Psoas muscle (tissue), 8 donors: ENCODE data around the gene KRTCAP3. TPM values are rescaled to one million over a fixed set of nuclear protein-coding genes. Genes with fewer than 3 reads are reported as not detected.
A peak's percentile ranks its signal among the peaks of the same experiment; 100 is the strongest.

Source experiments
- ATAC-seq, 4 donors: fragments of 200-7000 bp; cut with Tn5 transposase; one replicate each; pipeline ENCODE4 v1.9.1; 2020; ENCODE audit warnings: moderate library complexity in 3 of 4, mild to moderate bottlenecking in 2 of 4
- DNase-seq, 2 donors: peaks; one replicate each; pipeline ENCODE4 v3.0.0-alpha.2; 2020
- H3K27ac ChIP-seq: fragments of 200-600 bp; one replicate; pipeline ENCODE4 v1.8.0; 2022
- H3K27me3 ChIP-seq, 3 donors: fragments of 200-600 bp in 1 of 3; one replicate each; pipeline versions ENCODE4 v1.6.1 to v1.8.0; 2013 to 2022; ENCODE audit warnings: low read length in 2 of 3, mild to moderate bottlenecking in 2 of 3, moderate library complexity in 1 of 3; ENCODE audit not compliant: insufficient read depth in 3 of 3
- H3K36me3 ChIP-seq, 2 donors: fragments of 200-600 bp in 1 of 2; one replicate each; pipeline versions ENCODE4 v1.6.1 to v1.8.0; 2013 to 2022; ENCODE audit warnings: low read depth in 1 of 2, mild to moderate bottlenecking in 1 of 2, moderate library complexity in 1 of 2; ENCODE audit not compliant: insufficient read depth in 1 of 2
- H3K4me1 ChIP-seq: fragments of 200-600 bp; one replicate; pipeline ENCODE4 v1.8.0; 2022
- H3K4me3 ChIP-seq: fragments of 200-600 bp; one replicate; pipeline ENCODE4 v1.8.0; 2022; ENCODE audit warnings: mild to moderate bottlenecking
- H3K9me3 ChIP-seq: fragments of 200-600 bp; one replicate; pipeline ENCODE4 v1.8.0; 2022
- CTCF ChIP-seq: fragments of 200-600 bp; IDR thresholded peaks from one replicate; pipeline ENCODE4 v1.8.0; 2022; ENCODE audit warnings: antibody characterized with exemption
- WGBS, 3 donors: extraction: QIAGEN DNeasy Blood & Tissue Kit; methylation state at CpG; one replicate each; pipeline versions ENCODE4 v1.1.6 to v1.1.7; 2013; 5-methylcytosine and 5-hydroxymethylcytosine counted together
- intact Hi-C, 2 donors: fragments of 100-400 bp; cut with DNase I; formaldehyde crosslinking; loops; one replicate each; pipeline versions ENCODE4 v1.11.0 to v1.14.2; 2022
- long read RNA-seq, 2 donors: library from polyadenylated mRNA; unstranded; transcript quantifications; one replicate each; pipeline ENCODE4 v2.0.0, GENCODE V29; 2021
- polyA plus RNA-seq, 3 donors: library from polyadenylated mRNA; stranded (reverse); fragments of 200-250 nt; gene quantifications; one replicate each; pipeline ENCODE4 v1.2.3, GENCODE V29; 2013
- total RNA-seq, 4 donors: library from RNA; stranded (reverse); fragmentation: NEBNext Ultra II Directional in 2 of 4; extraction: Animal tissue kit (Norgen Biotek cat#: 25700) in 2 of 4; gene quantifications; one replicate each; pipeline versions ENCODE4 v1.2.1 to v1.2.4, GENCODE V29; 2021 to 2023
- donor health status: healthy with polysubstance abuse.
- donor health status: DM: no; HTN: no; CAD: no; lungs with moderate emphysema.
- donor health status: Bipolar disorder and iron deficiency.
- donor health status: healthy.
- donor health status: DM: yes; HTN: yes; CAD: no.
- donor health status: DM: no; HTN: no; CAD: no.
- donor health status: DM: no; HTN: no; CAD: no.
- donor health status: DM: yes; HTN: yes; CAD: no.

KRTCAP3 gene
- total RNA-seq (1 to 10 TPM in 3 of 4 donors, not detected in 1; 1.5 to 2.2 (median 1.7) TPM), polyA plus RNA-seq (1 to 10 TPM in 1 of 3 donors, under 1 TPM in 2; 0.26 to 1.7 (median 0.39) TPM)
- long read RNA-seq, donor 1, result 0 reads
- long read RNA-seq, donor 2, partial matches to known transcripts, result 1 of 2 reads
- long read RNA-seq, donor 2, other reads (novel, unspliced or antisense), result 1 of 2 reads

- H3K27me3 ChIP-seq, result no peaks in the 10 kb centered on the region
- TF ChIP-seq CTCF, result no peak
- peak within 1 kb of the TSS; percentile 11 for H3K4me3 ChIP-seq
- H3K27ac ChIP-seq, result peak within 1 kb of the TSS; percentile 77
- ATAC-seq (peak; percentile 47 to 69 (median 54)), DNase-seq (peak; percentile 21 to 57)
- no peaks in the 10 kb centered on the region for H3K9me3 ChIP-seq
- peaks cover 8 to 78% of the 10 kb centered on the region in 2 donors for H3K36me3 ChIP-seq
- intact Hi-C loops, result no loop called here
- 31 to 42% (median 38%) methylated on average over 65 to 80 of the region's 80 CpGs for WGBS, 3 donors
- peaks cover 15% of the 10 kb centered on the region for H3K4me1 ChIP-seq
Observed at GRCh38 chr2:27441958-27442919, at the start of gene KRTCAP3. Gene KRTCAP3 (plus strand): TSS chr2:27442381. CDS start chr2:27442413, 32 bp downstream.

GRCh38 chr2:27393225-27393624 is 49.0 kb upstream of the KRTCAP3 start:
- intact Hi-C loops, result no loop called here
- H3K27ac ChIP-seq, result no peak overlapping the region
- no peaks in the 10 kb centered on the region for H3K27me3 ChIP-seq
- TF ChIP-seq CTCF, result no peak
- no peaks in the 10 kb centered on the region for H3K4me1 ChIP-seq
- ATAC-seq (no peak), DNase-seq (no peak)
- no peak overlapping the region for H3K4me3 ChIP-seq
- H3K9me3 ChIP-seq, result no peaks in the 10 kb centered on the region
- H3K36me3 ChIP-seq, result peaks cover 3 to 9% of the 10 kb centered on the region in 2 donors
- 97 to 98% (median 98%) methylated on average over 33 of the region's 33 CpGs for WGBS, 3 donors

GRCh38 chr2:27398962-27399361 is 43.2 kb upstream of the KRTCAP3 start:
- ATAC-seq (no peak), DNase-seq (no peak)
- 86 to 93% (median 91%) methylated on average over 5 of the region's 5 CpGs for WGBS, 3 donors
- Histone ChIP-seq H3K27me3 (no peaks in the 10 kb centered on the region), H3K9me3 (no peaks in the 10 kb centered on the region), H3K4me3 (no peak overlapping the region), H3K36me3 (no peaks in the 10 kb centered on the region), H3K27ac (no peak overlapping the region), H3K4me1 (no peaks in the 10 kb centered on the region)
- TF ChIP-seq CTCF, result no peak
- intact Hi-C loops, result no loop called here

- TF ChIP-seq CTCF, result no peak
- Histone ChIP-seq H3K4me3 (no peak overlapping the region), H3K27ac (no peak overlapping the region), H3K4me1 (no peaks in the 10 kb centered on the region), H3K27me3 (no peaks in the 10 kb centered on the region), H3K36me3 (peaks cover 0 to 6% of the 10 kb centered on the region in 2 donors), H3K9me3 (no peaks in the 10 kb centered on the region)
- ATAC-seq (no peak), DNase-seq (no peak)
- intact Hi-C loops, result no loop called here
- WGBS, 3 donors, result 96 to 100% (median 97%) methylated on average over 2 of the region's 2 CpGs
Observed at GRCh38 chr2:27400348-27401135, 41.6 kb upstream of the KRTCAP3 start.
